Spleen (tissue), 11 donors: ENCODE results near the gene GRK3. TPM values are rescaled to one million over a fixed set of nuclear protein-coding genes. Genes with fewer than 3 reads are reported as not detected.
A peak's percentile ranks its signal among the peaks of the same experiment; 100 is the strongest.

Experiments
- DNase-seq: peaks from one replicate; pipeline ENCODE4 v3.0.0-alpha.2; 2020
- H3K27ac ChIP-seq, 8 donors: fragments of 200-600 bp; sonication (generic) in 7 of 8; 1 replicate in 4 of 8; 2 replicates in 4 of 8; pipeline versions ENCODE4 v1.5.0 to v1.8.0; 2016 to 2021; ENCODE audit warnings: inconsistent platforms in 4 of 8, mild to moderate bottlenecking in 4 of 8, moderate library complexity in 1 of 8
- H3K27me3 ChIP-seq, 7 donors: fragments of 200-600 bp; sonication (generic) in 6 of 7; replicated peaks in 1 of 7; 1 replicate in 4 of 7; 2 replicates in 3 of 7; pipeline versions ENCODE4 v1.5.0 to v1.8.0; 2016 to 2021; ENCODE audit warnings: inconsistent platforms in 3 of 7, mild to moderate bottlenecking in 1 of 7
- H3K36me3 ChIP-seq, 6 donors: fragments of 200-600 bp; sonication (generic) in 5 of 6; 1 replicate in 4 of 6; 2 replicates in 2 of 6; pipeline versions ENCODE4 v1.5.0 to v1.8.0; 2016 to 2021; ENCODE audit warnings: inconsistent platforms in 2 of 6
- H3K4me1 ChIP-seq, 6 donors: fragments of 200-600 bp; sonication (generic) in 5 of 6; 1 replicate in 3 of 6; 2 replicates in 3 of 6; pipeline versions ENCODE4 v1.5.0 to v1.8.0; 2016 to 2021; ENCODE audit warnings: inconsistent platforms in 3 of 6
- H3K4me3 ChIP-seq, 8 donors: fragments of 200-600 bp; sonication (generic) in 7 of 8; 1 replicate in 4 of 8; 2 replicates in 4 of 8; pipeline versions ENCODE4 v1.5.0 to v1.8.0; 2016 to 2021; ENCODE audit warnings: inconsistent platforms in 4 of 8, mild to moderate bottlenecking in 4 of 8, moderate library complexity in 2 of 8
- H3K9me3 ChIP-seq, 8 donors: fragments of 200-600 bp; sonication (generic) in 7 of 8; 1 replicate in 4 of 8; 2 replicates in 4 of 8; pipeline versions ENCODE4 v1.5.0 to v1.8.0; 2016 to 2021; ENCODE audit warnings: inconsistent platforms in 4 of 8
- CTCF ChIP-seq, 11 experiments: fragments of 200-600 bp in 7 of 11; fragments of 450-650 bp in 4 of 11; sonication (generic) in 4 of 11; IDR thresholded peaks in 8 of 11; conservative IDR thresholded peaks in 3 of 11; 1 replicate in 7 of 11; 2 replicates in 4 of 11; pipeline versions ENCODE4 v1.4.0 to v1.8.0; 2016 to 2021; ENCODE audit warnings: antibody characterized with exemption in 11 of 11, inconsistent platforms in 4 of 11, mild to moderate bottlenecking in 1 of 11
- POLR2A ChIP-seq, 3 donors: fragments of 450-650 bp; IDR thresholded peaks; one replicate each; pipeline ENCODE4 v1.5.1; 2017; ENCODE audit warnings: antibody characterized with exemption in 3 of 3, mild to moderate bottlenecking in 1 of 3
- POLR2AphosphoS5 ChIP-seq, 3 donors: sonication (generic); formaldehyde crosslinking; IDR thresholded peaks; one replicate each; pipeline ENCODE4 v1.5.1; 2017; ENCODE audit warnings: antibody characterized with exemption in 3 of 3
- WGBS, 5 donors: extraction: QIAGEN DNeasy Blood & Tissue Kit in 3 of 5; methylation state at CpG; one replicate each; pipeline versions ENCODE4 v1.1.5 to v1.1.7; 2013 to 2018; 5-methylcytosine and 5-hydroxymethylcytosine counted together
- intact Hi-C: fragments of 100-400 bp; cut with DNase I; formaldehyde crosslinking; loops from one replicate; pipeline ENCODE4 v1.15.0; 2023; ENCODE audit warnings: low total_unique reads
- polyA plus RNA-seq, 3 donors: library from polyadenylated mRNA; stranded (reverse); fragments of 200-250 nt; gene quantifications; one replicate each; pipeline ENCODE4 v1.2.1, GENCODE V29; 2013
- total RNA-seq, 7 donors: library from RNA; depleted of rRNA in 3 of 7; stranded (reverse); fragments of >200 nt in 3 of 7; fragmentation: NEBNext Ultra II Directional in 4 of 7; extraction: Animal tissue kit (Norgen Biotek cat#: 25700) in 4 of 7; gene quantifications; one replicate each; pipeline versions ENCODE4 v1.1.0 to v1.2.1, GENCODE V29; 2016 to 2021
- donor health status: healthy with polysubstance abuse.
- donor health status: DM: no; HTN: no; CAD: no; lungs with moderate emphysema.
- donor health status: DM: no; HTN: no; CAD: no.
- donor health status: Bipolar disorder and iron deficiency.
- donor health status: healthy.
- donor health status: DM: no; HTN: no; CAD: no.
- donor health status: DM: yes; HTN: yes; CAD: no.

The GRK3 gene
- total and polyA plus RNA-seq, 10 donors, result 9.3 to 60.7 (median 45.7) TPM

- no peak overlapping the region for H3K4me3 ChIP-seq
- peak overlapping the region in 4 of 8 donors; percentile 7 to 43 (median 28) for H3K27ac ChIP-seq
- peaks cover 0 to 17% (median 0%) of the 10 kb centered on the region in 6 donors for H3K36me3 ChIP-seq
- H3K9me3 ChIP-seq, result no peaks in the 10 kb centered on the region
- TF ChIP-seq POLR2AphosphoS5 (IDR thresholded peaks at IDR 0.05) (no peak), POLR2A (IDR thresholded peaks at IDR 0.05) (no peak), CTCF (IDR thresholded peaks at IDR 0.05 in 8 of 11, conservative IDR thresholded peaks at IDR 0.05 in 3 of 11) (no peak)
- no peak for DNase-seq
- 45 to 67% (median 62%) methylated on average over 4 of the region's 4 CpGs for WGBS, 5 donors
- intact Hi-C loops, result loop anchor here (10.0 kb wide), 1 partner anchor 52 kb away; no protein-coding TSS in a partner anchor
- no peaks in the 10 kb centered on the region for H3K27me3 ChIP-seq
- H3K4me1 ChIP-seq, result peaks cover 10 to 53% (median 24%) of the 10 kb centered on the region in 6 donors
These were observed 62.1 kb downstream of the GRK3 start for GRCh38 chr22:25626624-25626990.

GRCh38 chr22:25627271-25627852 is 62.9 kb downstream of the GRK3 start:
- TF ChIP-seq POLR2AphosphoS5 (IDR thresholded peaks at IDR 0.05), result no peak
- TF ChIP-seq CTCF (IDR thresholded peaks at IDR 0.05 in 8 of 11, conservative IDR thresholded peaks at IDR 0.05 in 3 of 11), result no peak
- no peak for TF ChIP-seq POLR2A (IDR thresholded peaks at IDR 0.05)
- Histone ChIP-seq H3K36me3 (peaks cover 0 to 17% (median 0%) of the 10 kb centered on the region in 6 donors), H3K9me3 (no peaks in the 10 kb centered on the region), H3K27ac (peak overlapping the region in 4 of 8 donors; percentile 7 to 43 (median 28)), H3K4me1 (peaks cover 10 to 57% (median 21%) of the 10 kb centered on the region in 6 donors), H3K27me3 (no peaks in the 10 kb centered on the region), H3K4me3 (no peak overlapping the region)
- WGBS, 5 donors, result 31 to 45% (median 32%) methylated on average over 4 of the region's 4 CpGs
- no peak for DNase-seq
- intact Hi-C loops, result loop anchor here (10.0 kb wide), 1 partner anchor 53 kb away; no protein-coding TSS in a partner anchor

GRCh38 chr22:25628494-25628893 is 64.0 kb downstream of the GRK3 start:
- Histone ChIP-seq H3K4me3 (no peak overlapping the region), H3K27ac (no peak overlapping the region), H3K4me1 (peaks cover 10 to 60% (median 21%) of the 10 kb centered on the region in 6 donors), H3K36me3 (peaks cover 0 to 9% (median 0%) of the 10 kb centered on the region in 6 donors), H3K27me3 (no peaks in the 10 kb centered on the region), H3K9me3 (no peaks in the 10 kb centered on the region)
- TF ChIP-seq POLR2AphosphoS5 (IDR thresholded peaks at IDR 0.05) (no peak), POLR2A (IDR thresholded peaks at IDR 0.05) (no peak), CTCF (IDR thresholded peaks at IDR 0.05 in 8 of 11, conservative IDR thresholded peaks at IDR 0.05 in 3 of 11) (no peak)
- intact Hi-C loops, result loop anchor here (10.0 kb wide), 1 partner anchor 54 kb away; no protein-coding TSS in a partner anchor
- no peak for DNase-seq
- 78 to 90% (median 81%) methylated on average over 3 of the region's 3 CpGs for WGBS, 5 donors

- Histone ChIP-seq H3K27ac (peak overlapping the region in 3 of 8 donors; percentile 12 to 37 (median 13)), H3K4me3 (no peak overlapping the region), H3K36me3 (peaks cover 0 to 3% (median 0%) of the 10 kb centered on the region in 6 donors), H3K27me3 (no peaks in the 10 kb centered on the region), H3K9me3 (no peaks in the 10 kb centered on the region), H3K4me1 (peaks cover 10 to 67% (median 22%) of the 10 kb centered on the region in 6 donors)
- intact Hi-C loops, result loop anchor here (10.0 kb wide), 1 partner anchor 55 kb away; no protein-coding TSS in a partner anchor
- DNase-seq, result no peak
- TF ChIP-seq CTCF (IDR thresholded peaks at IDR 0.05 in 8 of 11, conservative IDR thresholded peaks at IDR 0.05 in 3 of 11) (no peak), POLR2A (IDR thresholded peaks at IDR 0.05) (no peak), POLR2AphosphoS5 (IDR thresholded peaks at IDR 0.05) (no peak)
- 72 to 85% (median 81%) methylated on average over 2 of the region's 2 CpGs for WGBS, 5 donors
These were observed 65.1 kb downstream of the GRK3 start for GRCh38 chr22:25629613-25630012.
